H9 (cell line): ENCODE data around the gene ALG2. TPM values are rescaled to one million over a fixed set of nuclear protein-coding genes. Genes with fewer than 3 reads are reported as not detected.

Experiments
- DNase-seq: peaks from one replicate; pipeline ENCODE4 v3.0.0-alpha.2; 2017
- H2AFZ ChIP-seq: one replicate; pipeline ENCODE4 v1.6.1; 2013; ENCODE audit warnings: mild to moderate bottlenecking, low read length, control low read depth, moderate library complexity
- H2AK5ac ChIP-seq: 2 replicates; pipeline ENCODE4 v1.6.1; 2013; ENCODE audit warnings: low read length, control low read depth, mixed read lengths; ENCODE audit not compliant: insufficient read length
- H2BK120ac ChIP-seq: one replicate; pipeline ENCODE4 v1.6.1; 2013; ENCODE audit warnings: low read depth, mild to moderate bottlenecking, low read length, control low read depth, inconsistent platforms; ENCODE audit not compliant: poor library complexity, severe bottlenecking
- H2BK12ac ChIP-seq: 2 replicates; pipeline ENCODE4 v1.6.1; 2013; ENCODE audit warnings: low read length, control low read depth, mixed read lengths, low read depth; ENCODE audit not compliant: insufficient read length
- H2BK15ac ChIP-seq: 2 replicates; pipeline ENCODE4 v1.6.1; 2013; ENCODE audit warnings: low read depth, low read length, control low read depth
- H2BK20ac ChIP-seq: one replicate; pipeline ENCODE4 v1.6.1; 2013; ENCODE audit warnings: low read depth, mild to moderate bottlenecking, low read length, control low read depth, inconsistent platforms; ENCODE audit not compliant: poor library complexity, severe bottlenecking
- H2BK5ac ChIP-seq: 2 replicates; pipeline ENCODE4 v1.6.1; 2013; ENCODE audit warnings: low read length, control low read depth, mixed read lengths; ENCODE audit not compliant: insufficient read length
- H3K14ac ChIP-seq: 2 replicates; pipeline ENCODE4 v1.6.1; 2013; ENCODE audit warnings: low read length, control low read depth; ENCODE audit not compliant: insufficient read depth
- H3K18ac ChIP-seq: 2 replicates; pipeline ENCODE4 v1.6.1; 2013; ENCODE audit warnings: low read depth, mild to moderate bottlenecking, mixed read lengths, low read length, control low read depth; ENCODE audit not compliant: insufficient read length
- H3K23ac ChIP-seq: 2 replicates; pipeline ENCODE4 v1.6.1; 2013; ENCODE audit warnings: low read length, control low read depth, mixed read lengths, low read depth; ENCODE audit not compliant: insufficient read length
- H3K23me2 ChIP-seq: 2 replicates; pipeline ENCODE4 v1.6.1; 2013; ENCODE audit warnings: low read depth, mild to moderate bottlenecking, mixed read lengths, low read length, control low read depth; ENCODE audit not compliant: insufficient read length, poor library complexity, severe bottlenecking
- H3K27ac ChIP-seq: 2 replicates; pipeline ENCODE4 v1.5.1; 2013; ENCODE audit warnings: low read length, control low read depth, mixed read lengths, low read depth; ENCODE audit not compliant: insufficient read length
- H3K27me3 ChIP-seq: 2 replicates; pipeline ENCODE4 v1.6.1; 2013; ENCODE audit warnings: low read length, control low read depth, inconsistent platforms; ENCODE audit not compliant: insufficient read depth
- H3K4ac ChIP-seq: 2 replicates; pipeline ENCODE4 v1.6.1; 2013; ENCODE audit warnings: low read depth, mild to moderate bottlenecking, control low read depth, inconsistent platforms, low read length, moderate library complexity
- H3K4me1 ChIP-seq: 2 replicates; pipeline ENCODE4 v1.6.1; 2013; ENCODE audit warnings: low read length, control low read depth, inconsistent platforms; ENCODE audit not compliant: insufficient read depth
- H3K4me2 ChIP-seq: 2 replicates; pipeline ENCODE4 v1.6.1; 2013; ENCODE audit warnings: low read length, control low read depth, mixed read lengths; ENCODE audit not compliant: insufficient read length, insufficient read depth
- H3K56ac ChIP-seq: 2 replicates; pipeline ENCODE4 v1.6.1; 2013; ENCODE audit warnings: low read depth, mild to moderate bottlenecking, mixed read lengths, low read length, control low read depth; ENCODE audit not compliant: insufficient read length
- H3K79me1 ChIP-seq: 2 replicates; pipeline ENCODE4 v1.6.1; 2013; ENCODE audit warnings: low read depth, mild to moderate bottlenecking, moderate library complexity, low read length, control low read depth, inconsistent platforms; ENCODE audit not compliant: insufficient read depth, poor library complexity, severe bottlenecking
- H3K79me2 ChIP-seq: 2 replicates; pipeline ENCODE4 v1.6.1; 2013; ENCODE audit warnings: low read length, control low read depth, inconsistent platforms; ENCODE audit not compliant: insufficient read depth
- H3K9ac ChIP-seq: 2 replicates; pipeline ENCODE4 v1.6.1; 2013; ENCODE audit warnings: low read length, control low read depth, mixed read lengths; ENCODE audit not compliant: insufficient read length; ENCODE audit errors: extremely low read depth
- H3K9me3 ChIP-seq: one replicate; pipeline ENCODE4 v1.6.1; 2013; ENCODE audit warnings: low read depth, low read length, inconsistent platforms; ENCODE audit not compliant: control insufficient read depth
- H3T11ph ChIP-seq: one replicate; pipeline ENCODE4 v1.6.1; 2013; ENCODE audit warnings: mild to moderate bottlenecking, low read length, control low read depth, inconsistent platforms
- H4K20me1 ChIP-seq: one replicate; pipeline ENCODE4 v1.6.1; 2013; ENCODE audit not compliant: control insufficient read depth, insufficient read length, insufficient read depth
- H4K5ac ChIP-seq: 2 replicates; pipeline ENCODE4 v1.6.1; 2013; ENCODE audit warnings: low read depth, mild to moderate bottlenecking, mixed read lengths, low read length, control low read depth; ENCODE audit not compliant: insufficient read length
- H4K8ac ChIP-seq: replicated peaks from 2 replicates; pipeline ENCODE4 v1.6.1; 2013; ENCODE audit warnings: low read length, control low read depth, mixed read lengths, low read depth; ENCODE audit not compliant: insufficient read length
- H4K91ac ChIP-seq: 2 replicates; pipeline ENCODE4 v1.6.1; 2013; ENCODE audit warnings: low read depth, mild to moderate bottlenecking, moderate library complexity, mixed read lengths, low read length, control low read depth; ENCODE audit not compliant: insufficient read length
- H3K27ac Mint-ChIP-seq, 3 experiments: 2 replicates in 2 of 3; 3 replicates in 1 of 3; pipeline ENCODE4 v1.8.0; 2020 to 2021; ENCODE audit warnings: mixed read lengths in 3 of 3, mild to moderate bottlenecking in 1 of 3, moderate library complexity in 1 of 3
- H3K27me3 Mint-ChIP-seq: 2 replicates; pipeline ENCODE4 v1.8.0; 2021; ENCODE audit warnings: low read depth, mild to moderate bottlenecking, moderate library complexity, mixed read lengths
- H3K36me3 Mint-ChIP-seq, 3 experiments: 2 replicates in 2 of 3; 3 replicates in 1 of 3; pipeline ENCODE4 v1.8.0; 2020 to 2021; ENCODE audit warnings: low read depth in 3 of 3, mixed read lengths in 3 of 3; ENCODE audit not compliant: insufficient read depth in 1 of 3
- H3K4me1 Mint-ChIP-seq, 2 experiments: 2 replicates each; pipeline ENCODE4 v1.8.0; 2020; ENCODE audit warnings: mixed read lengths in 2 of 2
- H3K4me3 Mint-ChIP-seq, 2 experiments: 2 replicates in 1 of 2; 3 replicates in 1 of 2; pipeline ENCODE4 v1.8.0; 2020 to 2021; ENCODE audit warnings: mild to moderate bottlenecking in 2 of 2, mixed read lengths in 2 of 2, moderate library complexity in 1 of 2
- H3K9me3 Mint-ChIP-seq, 2 experiments: 2 replicates in 1 of 2; 3 replicates in 1 of 2; pipeline ENCODE4 v1.8.0; 2020; ENCODE audit warnings: mild to moderate bottlenecking in 2 of 2, mixed read lengths in 2 of 2, moderate library complexity in 1 of 2
- WGBS: extraction: QIAGEN DNeasy Blood & Tissue Kit; methylation state at CpG from one replicate; pipeline ENCODE4 v1.1.7; 2013; ENCODE audit warnings: missing lambda C conversion rate, low lambda C conversion rate, mixed read lengths; ENCODE audit not compliant: insufficient read length; ENCODE audit errors: extremely low coverage; 5-methylcytosine and 5-hydroxymethylcytosine counted together
- total RNA-seq: library from RNA; stranded (reverse); gene quantifications from 2 replicates; pipeline ENCODE4 v1.2.1, GENCODE V29; 2021
- TF ChIP-seq, protein P1 (sequence below): fragments of 200-600 bp; sonication (generic); conservative IDR thresholded peaks from 3 replicates; pipeline ENCODE4 v1.8.0; 2021; ENCODE audit warnings: antibody characterized with exemption, mild to moderate bottlenecking

The ALG2 gene
- total RNA-seq, 1 experiment from 2014 or later = 30.1 TPM

DNA sequence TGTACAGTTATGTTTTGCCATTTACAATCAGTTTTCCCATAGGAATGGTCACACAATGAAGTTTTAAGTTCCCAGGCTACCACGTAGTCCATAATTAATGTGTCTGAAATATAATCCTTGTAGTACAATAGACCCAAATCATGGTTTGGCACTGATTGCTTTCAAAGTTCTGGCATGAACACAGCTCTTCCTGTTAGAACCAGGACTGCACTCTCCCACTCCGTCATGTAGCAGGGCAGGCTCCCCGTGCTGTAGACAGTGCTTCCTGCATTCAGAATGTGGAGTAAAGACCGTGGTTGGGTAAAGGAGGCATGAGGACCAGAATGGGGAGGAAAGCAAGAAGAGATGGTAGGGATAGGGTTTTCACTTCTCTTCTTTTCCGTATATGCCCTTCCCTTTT, 4.3 kb upstream of the ALG2 start:
- no peak overlapping the region for H2BK12ac ChIP-seq
- H3K56ac ChIP-seq = no peak overlapping the region
- H3K9me3 ChIP-seq = no peaks in the 10 kb centered on the region
- no peak overlapping the region for H3K9ac ChIP-seq
- peaks cover 5% of the 10 kb centered on the region; the same call in 1 of the 2 replicates for H3K79me2 ChIP-seq
- no peak overlapping the region for H3K4me2 ChIP-seq
- H3K18ac ChIP-seq = no peak overlapping the region
- H4K8ac ChIP-seq = no peak overlapping the region
- H3K23me2 ChIP-seq = peaks cover 2% of the 10 kb centered on the region
- Mint-ChIP-seq H3K9me3 (no peaks in the 10 kb centered on the region), H3K4me1 (peaks cover 8 to 9% of the 10 kb centered on the region in 2 experiments; a peak in 3 of 4 replicates), H3K27me3 (no peaks in the 10 kb centered on the region), H3K36me3 (peaks cover 10 to 46% (median 35%) of the 10 kb centered on the region in 3 experiments; a peak in 6 of 7 replicates), H3K27ac (no peak overlapping the region), H3K4me3 (no peak overlapping the region)
- H2AFZ ChIP-seq = no peak overlapping the region
- H3K79me1 ChIP-seq = no peaks in the 10 kb centered on the region
- no peak overlapping the region for H2BK20ac ChIP-seq
- no peak overlapping the region for H3K4ac ChIP-seq
- no peak overlapping the region for H2AK5ac ChIP-seq
- no peaks in the 10 kb centered on the region for H4K20me1 ChIP-seq
- no peak for DNase-seq
- TF ChIP-seq, protein P1, sequence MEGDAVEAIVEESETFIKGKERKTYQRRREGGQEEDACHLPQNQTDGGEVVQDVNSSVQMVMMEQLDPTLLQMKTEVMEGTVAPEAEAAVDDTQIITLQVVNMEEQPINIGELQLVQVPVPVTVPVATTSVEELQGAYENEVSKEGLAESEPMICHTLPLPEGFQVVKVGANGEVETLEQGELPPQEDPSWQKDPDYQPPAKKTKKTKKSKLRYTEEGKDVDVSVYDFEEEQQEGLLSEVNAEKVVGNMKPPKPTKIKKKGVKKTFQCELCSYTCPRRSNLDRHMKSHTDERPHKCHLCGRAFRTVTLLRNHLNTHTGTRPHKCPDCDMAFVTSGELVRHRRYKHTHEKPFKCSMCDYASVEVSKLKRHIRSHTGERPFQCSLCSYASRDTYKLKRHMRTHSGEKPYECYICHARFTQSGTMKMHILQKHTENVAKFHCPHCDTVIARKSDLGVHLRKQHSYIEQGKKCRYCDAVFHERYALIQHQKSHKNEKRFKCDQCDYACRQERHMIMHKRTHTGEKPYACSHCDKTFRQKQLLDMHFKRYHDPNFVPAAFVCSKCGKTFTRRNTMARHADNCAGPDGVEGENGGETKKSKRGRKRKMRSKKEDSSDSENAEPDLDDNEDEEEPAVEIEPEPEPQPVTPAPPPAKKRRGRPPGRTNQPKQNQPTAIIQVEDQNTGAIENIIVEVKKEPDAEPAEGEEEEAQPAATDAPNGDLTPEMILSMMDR = no peak
- H3T11ph ChIP-seq = no peak overlapping the region
- no peak overlapping the region for H4K5ac ChIP-seq
- no CpG with 5 or more reads among the region's 5 CpGs for WGBS
- no peak overlapping the region for H3K27ac ChIP-seq
- no peak overlapping the region for H2BK15ac ChIP-seq
- H3K4me1 ChIP-seq = no peaks in the 10 kb centered on the region
- no peak overlapping the region for H4K91ac ChIP-seq
- no peak overlapping the region for H3K14ac ChIP-seq
- no peak overlapping the region for H2BK5ac ChIP-seq
- no peaks in the 10 kb centered on the region for H3K27me3 ChIP-seq
- H3K23ac ChIP-seq = no peak overlapping the region
- no peak overlapping the region for H2BK120ac ChIP-seq
